Type B pancreatic cell (in vitro differentiated cells): Measurements from ENCODE around the gene MORN2. TPM values are rescaled to one million over a fixed set of nuclear protein-coding genes. Genes with fewer than 3 reads are reported as not detected.

Experiments used
- DNase-seq: peaks from one replicate; pipeline ENCODE4 v3.0.0; 2021; ENCODE audit warnings: mixed read lengths; ENCODE audit not compliant: unreplicated experiment; ENCODE audit errors: extremely low spot score
- H3K27ac Mint-ChIP-seq: 2 replicates; pipeline ENCODE4 v1.8.0; 2021; ENCODE audit warnings: mild to moderate bottlenecking, mixed read lengths
- H3K27me3 Mint-ChIP-seq: 2 replicates; pipeline ENCODE4 v1.8.0; 2021; ENCODE audit warnings: mixed read lengths
- H3K36me3 Mint-ChIP-seq: 2 replicates; pipeline ENCODE4 v1.8.0; 2021; ENCODE audit warnings: mixed read lengths
- H3K4me1 Mint-ChIP-seq: one replicate; pipeline ENCODE4 v1.8.0; 2021; ENCODE audit warnings: mixed read lengths; ENCODE audit not compliant: unreplicated experiment
- H3K4me3 Mint-ChIP-seq: 2 replicates; pipeline ENCODE4 v1.8.0; 2021; ENCODE audit warnings: mild to moderate bottlenecking, mixed read lengths
- H3K9me3 Mint-ChIP-seq: 2 replicates; pipeline ENCODE4 v1.8.0; 2021; ENCODE audit warnings: mixed read lengths
- CTCF ChIP-seq: fragments of 200-600 bp; sonication (generic); conservative IDR thresholded peaks from 2 replicates; pipeline ENCODE4 v1.5.0; 2021; ENCODE audit warnings: antibody characterized with exemption, mild to moderate bottlenecking
- total RNA-seq: library from RNA; stranded (reverse); gene quantifications from 2 replicates; pipeline ENCODE4 v1.2.1, GENCODE V29; 2021; ENCODE audit warnings: low replicate concordance

MORN2 gene
- total RNA-seq, 1 donor from 2014 or later: 19.7 TPM

GRCh38 chr2:38876407-38876806 is 631 bp downstream of the MORN2 start:
- Mint-ChIP-seq H3K9me3 (peaks cover 13% of the 10 kb centered on the region), H3K36me3 (peaks cover 15% of the 10 kb centered on the region), H3K27me3 (no peaks in the 10 kb centered on the region), H3K4me3 (peak overlapping the region; percentile 94), H3K27ac (peak overlapping the region; percentile 87), H3K4me1 (peaks cover 18% of the 10 kb centered on the region)
- DNase-seq: no peak
- no peak for TF ChIP-seq CTCF

GRCh38 chr2:38886063-38886462 is 10.3 kb downstream of the MORN2 start:
- Mint-ChIP-seq H3K27ac (no peak overlapping the region), H3K36me3 (peaks cover 4% of the 10 kb centered on the region), H3K4me3 (no peak overlapping the region), H3K27me3 (no peaks in the 10 kb centered on the region), H3K9me3 (no peaks in the 10 kb centered on the region), H3K4me1 (no peaks in the 10 kb centered on the region)
- no peak for TF ChIP-seq CTCF
- no peak for DNase-seq

GRCh38 chr2:38887347-38887746 is 11.6 kb downstream of the MORN2 start:
- Mint-ChIP-seq H3K4me1 (no peaks in the 10 kb centered on the region), H3K27me3 (no peaks in the 10 kb centered on the region), H3K27ac (no peak overlapping the region), H3K9me3 (no peaks in the 10 kb centered on the region), H3K4me3 (no peak overlapping the region), H3K36me3 (peaks cover 4% of the 10 kb centered on the region)
- TF ChIP-seq CTCF: no peak
- no peak for DNase-seq

GRCh38 chr2:38887902-38888554 is 12.3 kb downstream of the MORN2 start:
- DNase-seq: no peak
- no peaks in the 10 kb centered on the region for H3K27me3 Mint-ChIP-seq
- no peaks in the 10 kb centered on the region for H3K4me1 Mint-ChIP-seq
- no peak overlapping the region for H3K27ac Mint-ChIP-seq
- H3K36me3 Mint-ChIP-seq: peaks cover 1% of the 10 kb centered on the region
- H3K9me3 Mint-ChIP-seq: no peaks in the 10 kb centered on the region
- no peak overlapping the region for H3K4me3 Mint-ChIP-seq
- no peak for TF ChIP-seq CTCF

GRCh38 chr2:38889045-38889444 is 13.3 kb downstream of the MORN2 start:
- Mint-ChIP-seq H3K4me1 (no peaks in the 10 kb centered on the region), H3K4me3 (no peak overlapping the region), H3K9me3 (no peaks in the 10 kb centered on the region), H3K36me3 (no peaks in the 10 kb centered on the region), H3K27ac (no peak overlapping the region), H3K27me3 (no peaks in the 10 kb centered on the region)
- DNase-seq: no peak
- TF ChIP-seq CTCF: no peak
